Stimulated activated memory B cell treated with anti-CD40 and anti-IgM and Interleukin-4, amounts not matched to agents 10 μg/mL and 1 μg/mL and 100 μg/mL, for 72 hours (primary cell): ENCODE data around the gene PSME2.
"Not testable (repeated sequence)": the region's sequence is repeated elsewhere in the genome, so short reads cannot be mapped to it uniquely, and the experiment has no call there.

ENCODE experiments used
- ATAC-seq: fragments of 150-1000 bp; cut with Tn5 transposase; 2 replicates; pipeline ENCODE4 v1.10.0; 2021
- H3K27ac Mint-ChIP-seq: one replicate; pipeline ENCODE4 v1.8.0; 2022; ENCODE audit warnings: mild to moderate bottlenecking, mixed read lengths
- H3K27me3 Mint-ChIP-seq: one replicate; pipeline ENCODE4 v1.8.0; 2022; ENCODE audit warnings: mixed read lengths
- H3K36me3 Mint-ChIP-seq: one replicate; pipeline ENCODE4 v1.8.0; 2022; ENCODE audit warnings: mixed read lengths
- H3K4me1 Mint-ChIP-seq: one replicate; pipeline ENCODE4 v1.8.0; 2022; ENCODE audit warnings: mixed read lengths
- H3K4me3 Mint-ChIP-seq: one replicate; pipeline ENCODE4 v1.8.0; 2022; ENCODE audit warnings: mild to moderate bottlenecking, moderate library complexity, mixed read lengths
- H3K9me3 Mint-ChIP-seq: one replicate; pipeline ENCODE4 v1.8.0; 2022; ENCODE audit warnings: mixed read lengths

The PSME2 gene

GRCh38 chr14:24105609-24106239 lies 40.7 kb downstream of the PSME2 start:
- Mint-ChIP-seq H3K4me1 (peaks cover 14% of the 10 kb centered on the region), H3K27ac (peak overlapping the region; percentile 53), H3K36me3 (peaks cover 29% of the 10 kb centered on the region)
- not testable (repeated sequence) for ATAC-seq, H3K27me3 Mint-ChIP-seq, H3K9me3 Mint-ChIP-seq, H3K4me3 Mint-ChIP-seq

GRCh38 chr14:24103451-24103850 lies 43.0 kb downstream of the PSME2 start:
- Mint-ChIP-seq H3K4me3 (no peak overlapping the region), H3K36me3 (peaks cover 37% of the 10 kb centered on the region), H3K27me3 (no peaks in the 10 kb centered on the region), H3K27ac (no peak overlapping the region), H3K4me1 (peaks cover 7% of the 10 kb centered on the region), H3K9me3 (no peaks in the 10 kb centered on the region)
- no peak for ATAC-seq

DNA sequence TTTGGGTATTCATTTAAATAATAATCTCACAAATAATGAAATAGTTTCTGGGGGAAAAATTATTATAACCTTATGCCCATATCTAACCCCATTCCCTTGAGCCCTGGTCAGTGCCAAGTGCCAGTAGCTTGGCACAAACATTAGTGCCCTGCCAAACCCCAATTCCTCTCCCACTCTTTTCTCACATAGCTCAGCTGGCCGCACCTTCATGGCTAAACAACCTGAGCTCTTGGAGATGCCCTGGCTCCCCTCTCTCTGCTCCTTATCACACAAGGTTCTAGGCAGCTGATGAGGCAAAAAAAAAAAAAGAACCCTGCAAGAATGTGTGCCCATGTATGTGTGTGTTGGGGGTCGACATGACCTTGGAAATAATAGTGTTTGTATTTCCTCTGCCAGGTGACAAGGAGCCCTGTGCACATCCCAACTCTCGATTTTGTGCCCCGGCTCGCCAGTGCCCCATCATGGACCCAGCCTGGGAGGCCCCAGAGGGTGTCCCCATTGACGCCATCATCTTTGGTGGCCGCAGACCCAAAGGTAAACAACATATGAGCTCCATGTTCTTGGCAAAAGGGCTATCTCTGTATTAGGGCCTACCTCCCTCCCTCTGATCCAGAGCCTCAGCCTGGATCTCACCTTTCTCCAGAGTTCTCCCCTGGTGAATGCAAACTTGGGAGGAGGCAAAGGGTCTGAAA lies 43.9 kb downstream of the PSME2 start:
- no peak overlapping the region for H3K27ac Mint-ChIP-seq
- peaks cover 6% of the 10 kb centered on the region for H3K4me1 Mint-ChIP-seq
- H3K9me3 Mint-ChIP-seq = no peaks in the 10 kb centered on the region
- peaks cover 37% of the 10 kb centered on the region for H3K36me3 Mint-ChIP-seq
- H3K27me3 Mint-ChIP-seq = no peaks in the 10 kb centered on the region
- H3K4me3 Mint-ChIP-seq = no peak overlapping the region
- no peak for ATAC-seq

GRCh38 chr14:24100982-24101494 lies 45.4 kb downstream of the PSME2 start:
- no peaks in the 10 kb centered on the region for H3K9me3 Mint-ChIP-seq
- peaks cover 11% of the 10 kb centered on the region for H3K4me1 Mint-ChIP-seq
- peaks cover 37% of the 10 kb centered on the region for H3K36me3 Mint-ChIP-seq
- no peak overlapping the region for H3K4me3 Mint-ChIP-seq
- H3K27me3 Mint-ChIP-seq = no peaks in the 10 kb centered on the region
- H3K27ac Mint-ChIP-seq = no peak overlapping the region
- no peak for ATAC-seq

DNA sequence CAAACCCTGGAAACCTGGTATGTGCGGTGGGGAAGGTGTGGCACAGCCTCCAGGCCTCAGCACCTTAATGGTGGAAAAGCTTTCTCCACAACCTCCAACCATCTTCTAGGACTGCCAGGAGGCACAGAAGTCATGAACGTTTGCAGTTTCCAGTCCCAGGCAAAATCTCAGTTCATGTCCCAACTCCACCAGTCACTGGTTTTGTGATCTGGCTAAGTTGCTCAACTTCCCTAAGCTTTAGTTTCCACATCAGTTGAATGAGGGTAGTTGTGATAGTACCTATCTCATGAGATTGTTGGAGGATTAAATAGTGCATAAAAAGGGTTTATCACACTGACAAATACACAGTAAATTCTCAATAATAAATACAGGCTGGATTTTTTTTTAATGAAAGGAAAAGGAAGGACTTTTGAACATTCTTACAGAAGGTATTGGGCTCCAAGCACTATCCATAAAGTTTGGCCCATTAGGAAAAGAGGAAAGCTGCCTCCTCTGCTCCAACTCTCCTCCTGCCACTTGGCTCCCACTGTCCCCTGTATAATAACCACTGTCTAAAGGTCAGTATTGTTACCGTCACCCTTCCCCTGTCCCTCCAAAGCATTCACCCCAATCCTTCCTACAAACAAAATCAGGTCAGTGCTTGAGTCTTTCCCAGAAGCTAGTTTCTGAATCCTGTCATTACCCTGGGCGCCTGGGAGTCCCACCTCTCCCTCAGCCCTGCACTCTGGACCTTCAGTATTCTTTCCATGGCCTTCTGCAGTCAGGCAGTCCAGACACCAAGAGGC lies 46.0 kb downstream of the PSME2 start:
- Mint-ChIP-seq H3K4me3 (no peak overlapping the region), H3K27ac (no peak overlapping the region), H3K27me3 (no peaks in the 10 kb centered on the region), H3K4me1 (peaks cover 14% of the 10 kb centered on the region), H3K9me3 (no peaks in the 10 kb centered on the region), H3K36me3 (peaks cover 38% of the 10 kb centered on the region)
- no peak for ATAC-seq

DNA sequence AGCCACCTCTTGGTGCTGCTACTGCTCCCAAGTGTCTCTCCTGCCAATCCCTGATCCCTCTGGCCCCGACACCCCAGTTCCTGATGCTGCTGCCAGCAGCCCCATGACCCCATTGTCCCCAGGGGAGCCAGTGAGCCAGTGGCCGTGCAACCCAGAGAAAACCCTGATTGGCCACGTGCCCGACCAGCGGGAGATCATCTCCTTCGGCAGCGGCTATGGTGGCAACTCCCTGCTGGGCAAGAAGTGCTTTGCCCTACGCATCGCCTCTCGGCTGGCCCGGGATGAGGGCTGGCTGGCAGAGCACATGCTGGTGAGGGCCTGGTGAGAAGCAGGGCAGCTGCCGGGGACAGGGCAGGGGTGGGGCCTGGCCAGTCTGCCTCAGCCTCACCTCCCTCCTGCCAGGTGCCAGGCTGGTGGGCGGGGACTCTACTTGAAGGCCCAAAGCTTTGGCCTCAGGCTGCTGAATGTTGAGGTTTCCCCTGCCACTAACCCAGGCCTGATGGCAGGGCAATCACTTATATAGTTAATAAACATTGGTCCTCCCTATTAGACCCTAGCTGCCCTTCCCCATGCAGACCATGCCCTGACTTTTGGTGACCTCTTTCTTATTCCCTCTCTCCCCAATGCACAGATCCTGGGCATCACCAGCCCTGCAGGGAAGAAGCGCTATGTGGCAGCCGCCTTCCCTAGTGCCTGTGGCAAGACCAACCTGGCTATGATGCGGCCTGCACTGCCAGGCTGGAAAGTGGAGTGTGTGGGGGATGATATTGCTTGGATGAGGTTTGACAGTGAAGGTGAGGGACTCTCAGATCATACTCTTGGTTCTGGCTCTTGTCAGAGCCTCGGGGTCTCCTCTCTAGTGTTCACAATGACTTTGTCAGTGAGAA lies 47.2 kb downstream of the PSME2 start:
- H3K27ac Mint-ChIP-seq = no peak overlapping the region
- H3K36me3 Mint-ChIP-seq = peaks cover 30% of the 10 kb centered on the region

GRCh38 chr14:24098229-24098926 lies 48.0 kb downstream of the PSME2 start:
- ATAC-seq = no peak
- Mint-ChIP-seq H3K9me3 (no peaks in the 10 kb centered on the region), H3K4me1 (peaks cover 25% of the 10 kb centered on the region), H3K27me3 (no peaks in the 10 kb centered on the region), H3K36me3 (peaks cover 22% of the 10 kb centered on the region), H3K4me3 (no peak overlapping the region), H3K27ac (no peak overlapping the region)

More for the DNA sequence above, 47.2 kb downstream of the PSME2 start:
- no peak for ATAC-seq
- peaks cover 21% of the 10 kb centered on the region for H3K4me1 Mint-ChIP-seq
- H3K4me3 Mint-ChIP-seq = no peak overlapping the region
- H3K9me3 Mint-ChIP-seq = no peaks in the 10 kb centered on the region
- no peaks in the 10 kb centered on the region for H3K27me3 Mint-ChIP-seq

DNA sequence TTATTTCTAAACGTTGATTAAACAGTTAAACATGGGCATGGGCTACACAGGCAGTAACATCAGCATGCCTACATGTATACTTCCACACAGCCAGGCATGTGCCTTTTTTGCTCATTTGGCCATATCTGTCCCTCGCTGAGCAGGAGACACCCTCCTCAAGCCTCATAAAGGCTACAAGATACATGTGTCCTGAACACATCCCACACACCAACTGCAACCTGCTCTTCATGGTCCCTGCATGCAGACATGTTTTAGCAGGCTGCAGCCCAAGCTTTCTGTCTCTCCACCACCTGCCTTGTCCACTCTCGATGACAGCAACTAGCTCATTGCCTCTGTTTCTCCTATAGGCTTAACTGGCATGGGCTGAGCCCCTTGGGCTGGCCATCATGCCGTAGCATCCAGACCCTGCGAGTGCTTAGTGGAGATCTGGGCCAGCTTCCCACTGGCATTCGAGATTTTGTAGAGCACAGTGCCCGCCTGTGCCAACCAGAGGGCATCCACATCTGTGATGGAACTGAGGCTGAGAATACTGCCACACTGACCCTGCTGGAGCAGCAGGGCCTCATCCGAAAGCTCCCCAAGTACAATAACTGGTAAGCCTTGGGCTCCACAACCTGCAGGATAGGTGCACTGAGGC lies 49.7 kb downstream of the PSME2 start:
- Mint-ChIP-seq H3K27ac (peak overlapping the region; percentile 97), H3K4me1 (peaks cover 30% of the 10 kb centered on the region), H3K9me3 (no peaks in the 10 kb centered on the region), H3K27me3 (no peaks in the 10 kb centered on the region), H3K4me3 (peak overlapping the region; percentile 27), H3K36me3 (peaks cover 13% of the 10 kb centered on the region)
- no peak for ATAC-seq

DNA sequence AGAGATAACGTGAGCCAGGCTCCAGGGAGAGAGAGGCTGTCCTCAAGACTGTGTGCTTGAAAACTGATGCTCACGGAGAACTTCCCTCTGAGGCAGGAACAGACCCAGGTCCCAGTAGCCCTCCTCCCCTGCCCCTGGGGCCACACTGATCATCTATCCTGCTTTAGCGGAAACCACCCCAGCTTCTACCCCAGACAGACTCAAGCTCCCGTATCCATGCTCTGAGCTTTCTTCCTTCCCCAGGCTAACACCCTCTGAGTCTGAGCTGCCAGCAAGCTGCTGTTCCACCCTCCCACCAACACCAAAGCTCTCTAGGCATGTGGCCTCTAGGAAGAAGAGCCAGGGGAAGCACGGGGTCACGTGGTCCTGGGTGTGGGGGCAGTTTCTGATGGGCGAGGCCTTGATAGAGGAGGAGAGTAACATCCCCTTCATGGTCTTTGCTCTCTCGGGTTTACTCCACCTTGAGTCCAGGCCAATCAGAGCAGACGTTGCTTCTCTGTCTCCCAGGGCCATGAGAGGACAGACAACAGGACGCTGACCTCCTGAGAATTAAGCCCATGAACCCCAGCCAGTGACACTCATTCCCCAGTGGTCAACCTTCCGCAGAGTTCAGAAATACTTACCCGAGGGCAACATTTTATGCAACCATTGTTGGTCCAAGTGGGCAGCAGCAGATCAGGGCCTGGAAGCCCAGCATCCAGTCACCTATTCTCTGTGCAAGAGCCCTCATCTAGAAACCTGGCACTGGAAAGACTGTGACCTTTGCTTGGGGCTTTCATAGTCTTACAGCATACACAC lies 50.9 kb downstream of the PSME2 start:
- no peaks in the 10 kb centered on the region for H3K9me3 Mint-ChIP-seq
- H3K4me3 Mint-ChIP-seq = peak overlapping the region; percentile 96
- H3K27ac Mint-ChIP-seq = peak overlapping the region; percentile 97
- no peaks in the 10 kb centered on the region for H3K27me3 Mint-ChIP-seq
- H3K4me1 Mint-ChIP-seq = peaks cover 35% of the 10 kb centered on the region
- peak; percentile 87 for ATAC-seq
- peaks cover 13% of the 10 kb centered on the region for H3K36me3 Mint-ChIP-seq

GRCh38 chr14:24094841-24095270 lies 51.6 kb downstream of the PSME2 start:
- Mint-ChIP-seq H3K4me3 (peak overlapping the region; percentile 96), H3K4me1 (peaks cover 39% of the 10 kb centered on the region), H3K9me3 (no peaks in the 10 kb centered on the region), H3K27ac (peak overlapping the region; percentile 97), H3K36me3 (peaks cover 8% of the 10 kb centered on the region), H3K27me3 (no peaks in the 10 kb centered on the region)
- ATAC-seq = peak; percentile 0

DNA sequence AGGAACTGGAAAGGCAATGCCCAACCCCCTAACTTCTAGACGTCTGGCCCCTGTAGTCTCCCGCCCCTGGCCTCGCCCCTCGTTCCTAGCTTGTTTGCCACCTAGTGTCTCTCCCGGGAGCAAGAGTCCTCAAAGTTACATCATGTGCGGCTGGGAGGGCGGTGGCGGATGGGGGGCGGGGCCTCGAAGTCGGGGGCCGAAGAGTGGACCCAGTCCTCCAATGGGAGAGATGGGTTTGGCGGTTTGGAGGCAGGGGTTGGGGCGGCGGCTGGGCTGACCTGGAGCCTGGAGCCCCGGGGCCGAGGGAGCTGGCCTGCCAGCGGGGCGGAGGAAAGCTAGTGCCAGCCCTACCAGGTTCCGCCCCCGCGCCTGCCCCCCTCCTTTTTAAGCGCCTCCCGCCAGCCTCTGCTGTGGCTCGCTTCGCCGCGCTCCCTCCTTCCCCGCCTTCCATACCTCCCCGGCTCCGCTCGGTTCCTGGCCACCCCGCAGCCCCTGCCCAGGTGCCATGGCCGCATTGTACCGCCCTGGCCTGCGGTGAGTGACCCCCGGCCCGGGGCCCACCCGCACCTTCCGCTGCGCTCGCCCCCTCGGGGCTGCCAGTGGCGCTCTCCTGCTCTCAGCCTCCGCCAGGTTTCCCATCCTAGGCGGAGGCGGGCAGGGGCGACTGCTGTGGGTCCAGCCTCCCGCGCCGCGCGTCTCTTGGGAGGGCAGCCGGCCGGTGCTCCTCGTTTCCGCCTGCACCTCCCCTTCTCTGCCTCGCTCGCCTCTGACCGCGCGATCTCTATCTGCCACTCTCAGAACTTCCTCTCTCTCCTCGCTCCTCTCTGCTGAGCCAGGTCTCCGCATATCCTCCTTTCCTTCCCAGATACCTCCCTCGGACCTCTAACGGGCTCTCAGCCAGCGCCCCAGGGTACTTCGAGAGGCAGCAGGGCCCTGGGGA lies 52.2 kb downstream of the PSME2 start, which contains the start of gene PCK2:
TSS of gene PCK2 (plus strand) at position 411 of the 940 bp plus-strand sequence. CDS start at position 506, 95 bp downstream.
- peak; percentile 81 for ATAC-seq
- Mint-ChIP-seq H3K36me3 (peaks cover 4% of the 10 kb centered on the region), H3K27me3 (no peaks in the 10 kb centered on the region), H3K4me1 (peaks cover 39% of the 10 kb centered on the region), H3K27ac (peak within 1 kb of the TSS; percentile 97), H3K9me3 (no peaks in the 10 kb centered on the region), H3K4me3 (peak within 1 kb of the TSS; percentile 96)
